ENCODE data around the gene IL21. TPM values are rescaled to one million over a fixed set of nuclear protein-coding genes. Genes with fewer than 3 reads are reported as not detected.

The IL21 gene
- total RNA-seq, 1 donor from 2014 or later = not detected

- H3K9me3 ChIP-seq (ENCODE audit: insufficient read depth, low read depth, low read length) = no peaks in the 10 kb centered on the region
- Mint-ChIP-seq H3K4me1 (ENCODE audit: low read depth, unreplicated experiment) (no peaks in the 10 kb centered on the region), H3K27ac (ENCODE audit: unreplicated experiment) (no peak overlapping the region), H3K27me3 (ENCODE audit: low read depth, unreplicated experiment) (no peaks in the 10 kb centered on the region), H3K4me3 (ENCODE audit: unreplicated experiment) (no peak overlapping the region), H3K9me3 (ENCODE audit: unreplicated experiment) (no peaks in the 10 kb centered on the region), H3K36me3 (ENCODE audit: low read depth, unreplicated experiment) (peaks cover 1% of the 10 kb centered on the region)
- no peaks in the 10 kb centered on the region for H3K27me3 ChIP-seq (ENCODE audit: insufficient read depth, low read length)
- no peaks in the 10 kb centered on the region for H3K36me3 ChIP-seq (ENCODE audit: insufficient read depth, low read length)
- H3K4me1 ChIP-seq (ENCODE audit: insufficient read depth, low read length) = no peaks in the 10 kb centered on the region
- no peak overlapping the region for H3K4me2 ChIP-seq (ENCODE audit: low read length)
- no peaks in the 10 kb centered on the region for H4K20me1 ChIP-seq (ENCODE audit: insufficient read depth, low read length)
- no peak overlapping the region for H2AFZ ChIP-seq (ENCODE audit: low read depth, low read length)
- H3K9ac ChIP-seq (ENCODE audit: low read length) = no peak overlapping the region
- FAIRE-seq (no peak), DNase-seq (ENCODE audit: low read depth) (no peak)
- H3K79me2 ChIP-seq (ENCODE audit: insufficient read depth, low read length) = no peaks in the 10 kb centered on the region
- no peak for TF ChIP-seq EZH2 (IDR thresholded peaks at IDR 0.05; ENCODE audit: insufficient read depth, low read length)
- TF ChIP-seq, protein P1, sequence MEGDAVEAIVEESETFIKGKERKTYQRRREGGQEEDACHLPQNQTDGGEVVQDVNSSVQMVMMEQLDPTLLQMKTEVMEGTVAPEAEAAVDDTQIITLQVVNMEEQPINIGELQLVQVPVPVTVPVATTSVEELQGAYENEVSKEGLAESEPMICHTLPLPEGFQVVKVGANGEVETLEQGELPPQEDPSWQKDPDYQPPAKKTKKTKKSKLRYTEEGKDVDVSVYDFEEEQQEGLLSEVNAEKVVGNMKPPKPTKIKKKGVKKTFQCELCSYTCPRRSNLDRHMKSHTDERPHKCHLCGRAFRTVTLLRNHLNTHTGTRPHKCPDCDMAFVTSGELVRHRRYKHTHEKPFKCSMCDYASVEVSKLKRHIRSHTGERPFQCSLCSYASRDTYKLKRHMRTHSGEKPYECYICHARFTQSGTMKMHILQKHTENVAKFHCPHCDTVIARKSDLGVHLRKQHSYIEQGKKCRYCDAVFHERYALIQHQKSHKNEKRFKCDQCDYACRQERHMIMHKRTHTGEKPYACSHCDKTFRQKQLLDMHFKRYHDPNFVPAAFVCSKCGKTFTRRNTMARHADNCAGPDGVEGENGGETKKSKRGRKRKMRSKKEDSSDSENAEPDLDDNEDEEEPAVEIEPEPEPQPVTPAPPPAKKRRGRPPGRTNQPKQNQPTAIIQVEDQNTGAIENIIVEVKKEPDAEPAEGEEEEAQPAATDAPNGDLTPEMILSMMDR (IDR thresholded peaks at IDR 0.05; ENCODE audit: insufficient read depth, low read depth, low read length) = no peak
- H3K27ac ChIP-seq (ENCODE audit: low read depth, low read length) = no peak overlapping the region
- no peak overlapping the region for H3K4me3 ChIP-seq (ENCODE audit: insufficient read depth, low read depth, low read length)
These were observed 14.4 kb downstream of the IL21 start for GRCh38 chr4:122606364-122607043.

DNA sequence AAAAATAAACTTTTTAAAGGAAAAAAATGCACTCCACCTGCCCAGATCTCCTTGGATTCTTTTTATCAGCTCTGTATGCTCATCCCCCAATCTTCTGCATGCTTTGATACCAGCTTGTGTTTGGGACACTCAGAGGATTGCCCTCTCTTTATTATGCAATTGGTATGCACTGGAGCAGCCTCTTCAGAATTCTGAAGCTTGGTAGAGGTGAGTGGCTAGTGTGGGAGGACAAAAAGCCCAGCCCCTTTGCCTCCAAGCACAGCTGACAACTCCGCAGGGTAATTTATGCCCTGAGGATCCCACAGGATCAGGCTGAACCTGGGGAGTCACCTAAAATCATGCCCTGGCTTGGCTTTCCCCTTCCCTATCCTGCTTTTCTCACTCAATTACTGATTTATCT lies 16.7 kb downstream of the IL21 start:
- H3K4me3 ChIP-seq (ENCODE audit: insufficient read depth, low read depth, low read length) = no peak overlapping the region
- H3K36me3 Mint-ChIP-seq (ENCODE audit: low read depth, unreplicated experiment) = peaks cover 1% of the 10 kb centered on the region
- H3K36me3 ChIP-seq (ENCODE audit: insufficient read depth, low read length) = no peaks in the 10 kb centered on the region
- H3K79me2 ChIP-seq (ENCODE audit: insufficient read depth, low read length) = no peaks in the 10 kb centered on the region
- DNase-seq (ENCODE audit: low read depth) (no peak), FAIRE-seq (no peak)
- no peak overlapping the region for H3K4me2 ChIP-seq (ENCODE audit: low read length)
- H3K4me1 ChIP-seq (ENCODE audit: insufficient read depth, low read length) = no peaks in the 10 kb centered on the region
- no peaks in the 10 kb centered on the region for H3K9me3 Mint-ChIP-seq (ENCODE audit: unreplicated experiment)
- peaks cover 4% of the 10 kb centered on the region for H3K27me3 ChIP-seq (ENCODE audit: insufficient read depth, low read length)
- H3K9ac ChIP-seq (ENCODE audit: low read length) = no peak overlapping the region
- no peak overlapping the region for H3K4me3 Mint-ChIP-seq (ENCODE audit: unreplicated experiment)
- H3K9me3 ChIP-seq (ENCODE audit: insufficient read depth, low read depth, low read length) = no peaks in the 10 kb centered on the region
- H3K27ac ChIP-seq (ENCODE audit: low read depth, low read length) = no peak overlapping the region
- no peak overlapping the region for H3K27ac Mint-ChIP-seq (ENCODE audit: unreplicated experiment)
- no peak for TF ChIP-seq EZH2 (IDR thresholded peaks at IDR 0.05; ENCODE audit: insufficient read depth, low read length)
- TF ChIP-seq, protein P1 (IDR thresholded peaks at IDR 0.05; ENCODE audit: insufficient read depth, low read depth, low read length) = no peak
- H2AFZ ChIP-seq (ENCODE audit: low read depth, low read length) = no peak overlapping the region
- H3K4me1 Mint-ChIP-seq (ENCODE audit: low read depth, unreplicated experiment) = no peaks in the 10 kb centered on the region
- H3K27me3 Mint-ChIP-seq (ENCODE audit: low read depth, unreplicated experiment) = no peaks in the 10 kb centered on the region
- H4K20me1 ChIP-seq (ENCODE audit: insufficient read depth, low read length) = no peaks in the 10 kb centered on the region

- peaks cover 1% of the 10 kb centered on the region for H3K36me3 Mint-ChIP-seq (ENCODE audit: low read depth, unreplicated experiment)
- TF ChIP-seq EZH2 (IDR thresholded peaks at IDR 0.05; ENCODE audit: insufficient read depth, low read length) = no peak
- TF ChIP-seq, protein P1 (IDR thresholded peaks at IDR 0.05; ENCODE audit: insufficient read depth, low read depth, low read length) = no peak
- Histone ChIP-seq H3K27ac (ENCODE audit: low read depth, low read length) (no peak overlapping the region), H3K9ac (ENCODE audit: low read length) (no peak overlapping the region), H3K9me3 (ENCODE audit: insufficient read depth, low read depth, low read length) (no peaks in the 10 kb centered on the region), H3K36me3 (ENCODE audit: insufficient read depth, low read length) (no peaks in the 10 kb centered on the region), H4K20me1 (ENCODE audit: insufficient read depth, low read length) (no peaks in the 10 kb centered on the region), H2AFZ (ENCODE audit: low read depth, low read length) (no peak overlapping the region), H3K4me1 (ENCODE audit: insufficient read depth, low read length) (no peaks in the 10 kb centered on the region), H3K79me2 (ENCODE audit: insufficient read depth, low read length) (no peaks in the 10 kb centered on the region), H3K27me3 (ENCODE audit: insufficient read depth, low read length) (peaks cover 4% of the 10 kb centered on the region), H3K4me3 (ENCODE audit: insufficient read depth, low read depth, low read length) (no peak overlapping the region), H3K4me2 (ENCODE audit: low read length) (no peak overlapping the region)
- no peak overlapping the region for H3K27ac Mint-ChIP-seq (ENCODE audit: unreplicated experiment)
- no peaks in the 10 kb centered on the region for H3K4me1 Mint-ChIP-seq (ENCODE audit: low read depth, unreplicated experiment)
- FAIRE-seq = no peak
- H3K4me3 Mint-ChIP-seq (ENCODE audit: unreplicated experiment) = no peak overlapping the region
- H3K27me3 Mint-ChIP-seq (ENCODE audit: low read depth, unreplicated experiment) = no peaks in the 10 kb centered on the region
- no peaks in the 10 kb centered on the region for H3K9me3 Mint-ChIP-seq (ENCODE audit: unreplicated experiment)
- no peak for DNase-seq (ENCODE audit: low read depth)
These were observed 17.7 kb downstream of the IL21 start for GRCh38 chr4:122603156-122603574.
